Neural crest cell (in vitro differentiated cells): ENCODE data around the gene TMEM272. TPM values are rescaled to one million over a fixed set of nuclear protein-coding genes. Genes with fewer than 3 reads are reported as not detected.
A peak's percentile ranks its signal among the peaks of the same experiment; 100 is the strongest.

ENCODE experiments used
- DNase-seq: peaks from one replicate; pipeline ENCODE4 v3.0.0; 2021; ENCODE audit warnings: low read depth, mixed read lengths, low spot score
- H3K27ac Mint-ChIP-seq: one replicate; pipeline ENCODE4 v1.8.0; 2021; ENCODE audit warnings: mild to moderate bottlenecking, mixed read lengths; ENCODE audit not compliant: unreplicated experiment
- H3K27me3 Mint-ChIP-seq: 2 replicates; pipeline ENCODE4 v1.8.0; 2021; ENCODE audit warnings: low read depth, mild to moderate bottlenecking, mixed read lengths
- H3K36me3 Mint-ChIP-seq: 2 replicates; pipeline ENCODE4 v1.8.0; 2021; ENCODE audit warnings: low read depth, mild to moderate bottlenecking, mixed read lengths
- H3K4me1 Mint-ChIP-seq: 2 replicates; pipeline ENCODE4 v1.8.0; 2021; ENCODE audit warnings: mixed read lengths
- H3K4me3 Mint-ChIP-seq: one replicate; pipeline ENCODE4 v1.8.0; 2021; ENCODE audit warnings: mild to moderate bottlenecking, mixed read lengths
- H3K9me3 Mint-ChIP-seq: 2 replicates; pipeline ENCODE4 v1.8.0; 2021; ENCODE audit warnings: mixed read lengths
- long read RNA-seq: library from polyadenylated mRNA; unstranded; transcript quantifications from one replicate; pipeline ENCODE4 v2.0.0, GENCODE V29; 2020
- total RNA-seq: library from RNA; stranded (reverse); gene quantifications from 2 replicates; pipeline ENCODE4 v1.2.1, GENCODE V29; 2021
- TF ChIP-seq, protein P1 (sequence below): fragments of 200-600 bp; sonication (generic); conservative IDR thresholded peaks from 2 replicates; pipeline ENCODE4 v1.5.0; 2021; ENCODE audit warnings: antibody characterized with exemption, mild to moderate bottlenecking

The TMEM272 gene, protein sequence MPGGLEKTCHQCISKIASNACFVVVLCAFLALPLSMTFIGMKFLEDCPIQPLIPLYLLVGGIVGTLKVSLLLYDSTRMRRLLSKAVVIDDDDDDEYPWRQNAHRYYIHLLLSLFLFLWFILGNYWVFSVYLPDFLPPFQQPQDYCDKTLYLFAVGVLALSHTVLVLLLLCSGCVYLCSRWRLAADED
- total RNA-seq, result 0.26 TPM in 1 of 2 replicates, not detected in the other
- long read RNA-seq, result 0 reads

DNA sequence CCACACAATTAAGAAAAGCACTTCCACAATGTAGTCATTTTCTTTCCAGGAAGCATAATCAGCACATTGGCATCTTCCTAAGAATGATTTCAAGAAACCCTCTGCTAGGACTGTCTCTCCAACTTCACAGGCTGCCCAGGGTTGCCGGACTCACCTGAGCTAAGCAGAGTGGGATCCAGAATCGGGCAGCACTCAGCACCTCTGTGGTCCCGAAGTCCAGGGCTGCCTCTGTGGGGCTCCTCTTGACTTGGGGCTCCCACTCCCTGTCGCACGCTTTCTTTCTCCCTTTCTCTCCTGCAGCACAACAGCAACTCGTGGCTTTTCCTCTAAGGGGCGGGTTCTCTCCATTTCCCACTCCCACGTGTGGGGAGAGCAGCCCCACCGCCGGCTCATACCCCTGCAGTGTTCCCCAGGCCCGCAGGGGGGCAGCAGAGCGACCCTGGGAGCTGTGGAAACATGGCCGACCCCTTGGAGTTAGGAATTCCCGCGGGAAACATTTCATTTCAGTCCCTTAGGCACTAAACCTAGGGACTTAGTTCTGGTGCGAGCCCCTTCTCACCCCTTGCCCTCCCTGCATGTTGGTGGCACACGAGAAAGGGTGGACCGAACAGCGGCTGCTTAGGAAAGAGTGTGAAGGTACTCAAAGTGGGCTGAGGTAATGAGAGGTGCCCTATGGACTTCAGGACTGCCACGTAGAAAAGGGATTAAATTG lies at the start of gene TMEM272:
TMEM272 (minus strand) TSS at position 316 of the 712 bp plus-strand sequence. CDS start 6,647 bp downstream, outside the sequence.
- TF ChIP-seq, protein P1, sequence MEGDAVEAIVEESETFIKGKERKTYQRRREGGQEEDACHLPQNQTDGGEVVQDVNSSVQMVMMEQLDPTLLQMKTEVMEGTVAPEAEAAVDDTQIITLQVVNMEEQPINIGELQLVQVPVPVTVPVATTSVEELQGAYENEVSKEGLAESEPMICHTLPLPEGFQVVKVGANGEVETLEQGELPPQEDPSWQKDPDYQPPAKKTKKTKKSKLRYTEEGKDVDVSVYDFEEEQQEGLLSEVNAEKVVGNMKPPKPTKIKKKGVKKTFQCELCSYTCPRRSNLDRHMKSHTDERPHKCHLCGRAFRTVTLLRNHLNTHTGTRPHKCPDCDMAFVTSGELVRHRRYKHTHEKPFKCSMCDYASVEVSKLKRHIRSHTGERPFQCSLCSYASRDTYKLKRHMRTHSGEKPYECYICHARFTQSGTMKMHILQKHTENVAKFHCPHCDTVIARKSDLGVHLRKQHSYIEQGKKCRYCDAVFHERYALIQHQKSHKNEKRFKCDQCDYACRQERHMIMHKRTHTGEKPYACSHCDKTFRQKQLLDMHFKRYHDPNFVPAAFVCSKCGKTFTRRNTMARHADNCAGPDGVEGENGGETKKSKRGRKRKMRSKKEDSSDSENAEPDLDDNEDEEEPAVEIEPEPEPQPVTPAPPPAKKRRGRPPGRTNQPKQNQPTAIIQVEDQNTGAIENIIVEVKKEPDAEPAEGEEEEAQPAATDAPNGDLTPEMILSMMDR, result peak; percentile 87
- H3K27ac Mint-ChIP-seq, result peak within 1 kb of the TSS; percentile 2
- no peaks in the 10 kb centered on the region for H3K27me3 Mint-ChIP-seq
- peaks cover 3% of the 10 kb centered on the region for H3K36me3 Mint-ChIP-seq
- no peaks in the 10 kb centered on the region for H3K9me3 Mint-ChIP-seq
- peak; percentile 74 for DNase-seq
- peaks cover 21% of the 10 kb centered on the region for H3K4me1 Mint-ChIP-seq
- no peak within 1 kb of the TSS for H3K4me3 Mint-ChIP-seq

DNA sequence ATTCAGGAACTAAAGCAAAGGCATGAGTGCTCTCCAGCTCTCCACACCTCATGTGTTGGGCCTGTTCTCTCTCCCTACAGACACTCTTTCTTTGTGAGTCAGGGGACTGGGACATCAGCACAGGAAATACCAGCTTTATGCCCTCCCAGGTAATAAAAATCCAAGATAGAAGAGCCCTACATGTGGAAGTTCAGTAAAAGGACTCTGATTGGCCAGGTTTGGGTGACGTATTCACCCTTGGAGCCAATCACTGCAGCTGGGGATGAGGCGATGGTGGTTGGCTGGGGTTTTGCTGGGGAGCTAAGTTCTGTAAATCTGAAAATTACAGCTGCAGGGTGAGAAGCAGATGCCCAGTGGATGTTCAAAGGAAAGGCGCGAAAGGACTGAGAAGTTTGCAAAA lies 49.3 kb upstream of the TMEM272 start:
- Mint-ChIP-seq H3K9me3 (no peaks in the 10 kb centered on the region), H3K27me3 (peaks cover 2% of the 10 kb centered on the region), H3K4me3 (no peak overlapping the region), H3K36me3 (no peaks in the 10 kb centered on the region), H3K27ac (no peak overlapping the region), H3K4me1 (peaks cover 16% of the 10 kb centered on the region)
- no peak for DNase-seq
- TF ChIP-seq, protein P1, result no peak

DNA sequence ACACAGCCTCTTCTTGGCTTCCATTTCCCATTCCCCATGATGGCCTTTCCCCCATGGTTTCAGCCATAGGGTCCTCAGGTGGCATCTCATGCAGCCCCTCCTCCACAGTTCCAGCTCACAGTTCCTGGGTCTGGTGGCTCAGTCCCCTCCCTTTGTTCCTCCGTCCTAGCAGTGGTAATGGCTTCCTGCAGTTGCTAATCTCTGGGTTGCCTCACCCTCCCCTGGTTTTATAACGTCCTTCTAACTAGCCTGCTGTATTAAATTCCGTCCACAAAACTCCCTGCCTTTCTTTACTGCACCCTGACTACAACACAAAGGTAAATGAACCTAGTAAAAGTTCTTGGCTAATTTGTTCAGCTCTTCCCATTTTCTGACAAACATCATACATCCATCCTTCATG lies 47.7 kb upstream of the TMEM272 start:
- no peak overlapping the region for H3K4me3 Mint-ChIP-seq
- no peaks in the 10 kb centered on the region for H3K36me3 Mint-ChIP-seq
- peaks cover 16% of the 10 kb centered on the region for H3K4me1 Mint-ChIP-seq
- no peaks in the 10 kb centered on the region for H3K9me3 Mint-ChIP-seq
- H3K27ac Mint-ChIP-seq, result no peak overlapping the region
- TF ChIP-seq, protein P1, result no peak
- H3K27me3 Mint-ChIP-seq, result peaks cover 2% of the 10 kb centered on the region
- DNase-seq, result no peak

DNA sequence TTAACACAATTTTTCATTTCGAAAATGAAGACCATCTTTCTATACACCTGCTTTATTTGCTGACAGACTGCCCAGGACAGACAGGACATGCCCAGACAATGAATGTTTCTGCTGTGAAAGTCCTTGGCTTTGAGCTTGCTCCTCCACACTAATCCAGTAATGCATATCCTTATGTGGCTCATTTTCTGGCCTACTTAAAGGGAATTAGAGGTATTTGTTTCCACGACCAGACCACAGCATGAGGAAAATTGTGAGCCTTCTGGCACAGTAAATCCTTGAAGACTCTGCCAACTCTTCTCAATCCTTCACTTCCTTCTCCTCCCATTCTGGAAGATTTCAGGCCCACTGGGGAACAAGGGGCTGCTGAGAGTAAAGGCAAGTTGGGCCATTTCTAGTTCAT lies 42.5 kb upstream of the TMEM272 start:
- Mint-ChIP-seq H3K4me3 (no peak overlapping the region), H3K27ac (no peak overlapping the region), H3K9me3 (no peaks in the 10 kb centered on the region)

DNA sequence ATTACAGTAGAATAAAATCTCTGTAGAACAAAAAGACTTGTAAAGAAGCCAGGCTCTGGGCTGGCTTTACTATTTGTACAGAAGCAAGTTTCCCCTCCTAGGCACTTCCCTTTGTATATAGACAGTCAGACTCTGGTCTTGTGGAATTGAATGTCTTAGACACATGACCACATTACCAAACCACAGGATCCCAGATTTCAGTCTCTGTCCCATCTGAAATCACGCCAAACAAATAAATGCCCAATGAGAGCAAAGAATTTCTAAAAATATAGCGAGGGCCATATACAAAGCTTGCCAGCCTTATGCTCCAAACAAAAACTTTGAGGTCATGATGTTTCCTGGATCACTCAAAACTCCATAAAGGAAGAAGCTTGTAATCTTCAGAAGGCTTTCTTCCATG lies 40.7 kb upstream of the TMEM272 start:
- no peak overlapping the region for H3K4me3 Mint-ChIP-seq

More for the DNA sequence above, 42.5 kb upstream of the TMEM272 start:
- no peaks in the 10 kb centered on the region for H3K36me3 Mint-ChIP-seq
- no peak for DNase-seq
- H3K27me3 Mint-ChIP-seq, result peaks cover 14% of the 10 kb centered on the region
- TF ChIP-seq, protein P1, result no peak
- no peaks in the 10 kb centered on the region for H3K4me1 Mint-ChIP-seq

More for the DNA sequence above, 40.7 kb upstream of the TMEM272 start:
- no peak overlapping the region for H3K27ac Mint-ChIP-seq
- no peaks in the 10 kb centered on the region for H3K4me1 Mint-ChIP-seq
- no peaks in the 10 kb centered on the region for H3K9me3 Mint-ChIP-seq
- no peaks in the 10 kb centered on the region for H3K36me3 Mint-ChIP-seq
- DNase-seq, result no peak
- TF ChIP-seq, protein P1, result no peak
- peaks cover 15% of the 10 kb centered on the region for H3K27me3 Mint-ChIP-seq
